HepG2 (cell line): ENCODE measurements around the gene PPP4R3A. TPM values are rescaled to one million over a fixed set of nuclear protein-coding genes. Genes with fewer than 3 reads are reported as not detected.
A peak's percentile ranks its signal among the peaks of the same experiment; 100 is the strongest.

Experiments used
- EEA1 ChIP-seq: sonication (generic); formaldehyde crosslinking; IDR thresholded peaks from 2 replicates; pipeline ENCODE4 v1.5.1; 2020; ENCODE audit warnings: mild to moderate bottlenecking, missing genetic modification reagents, borderline replicate concordance
- FOXJ3 ChIP-seq: sonication (generic); formaldehyde crosslinking; IDR thresholded peaks from 2 replicates; pipeline ENCODE4 v1.4.0; 2020; ENCODE audit warnings: missing genetic modification reagents, mild to moderate bottlenecking, borderline replicate concordance
- NR2C2 ChIP-seq: sonication (generic); formaldehyde crosslinking; IDR thresholded peaks from 2 replicates; pipeline ENCODE4 v1.4.0; 2020; ENCODE audit warnings: missing genetic modification reagents, mild to moderate bottlenecking, moderate library complexity, borderline replicate concordance
- PCBP2 ChIP-seq: fragments of 200-400 bp; formaldehyde crosslinking; optimal IDR thresholded peaks from 2 replicates; pipeline ENCODE3; 2018; ENCODE audit warnings: low read length, low read depth; ENCODE audit not compliant: poor library complexity, severe bottlenecking
- RBM22 ChIP-seq: fragments of 200-400 bp; formaldehyde crosslinking; optimal IDR thresholded peaks from 2 replicates; pipeline ENCODE3; 2017; ENCODE audit warnings: mild to moderate bottlenecking, low read length, moderate library complexity
- SNRNP70 ChIP-seq: fragments of 200-400 bp; formaldehyde crosslinking; IDR thresholded peaks from 2 replicates; pipeline ENCODE4 v1.6.1; 2017; ENCODE audit warnings: mild to moderate bottlenecking, low read depth, low read length, moderate library complexity
- TEAD2 ChIP-seq: sonication (generic); formaldehyde crosslinking; IDR thresholded peaks from 2 replicates; pipeline ENCODE4 v1.9.0; 2021; ENCODE audit warnings: missing genetic modification reagents
- XBP1 ChIP-seq: sonication (generic); formaldehyde crosslinking; IDR thresholded peaks from 2 replicates; pipeline ENCODE4 v1.5.0; 2020; ENCODE audit warnings: missing genetic modification reagents
- ZNF143 ChIP-seq: sonication (generic); formaldehyde crosslinking; IDR thresholded peaks from 2 replicates; pipeline ENCODE4 v1.4.0; 2020; ENCODE audit warnings: missing genetic modification reagents
- ZNF44 ChIP-seq: sonication (generic); formaldehyde crosslinking; IDR thresholded peaks from 2 replicates; pipeline ENCODE4 v1.5.1; 2020; ENCODE audit warnings: mild to moderate bottlenecking, missing genetic modification reagents
- ZNF629 ChIP-seq: sonication (generic); formaldehyde crosslinking; conservative IDR thresholded peaks from 2 replicates; pipeline ENCODE4 v1.5.0; 2020; ENCODE audit warnings: missing genetic modification reagents
- ZNF780A ChIP-seq: sonication (generic); formaldehyde crosslinking; IDR thresholded peaks from 2 replicates; pipeline ENCODE4 v1.8.0; 2022; ENCODE audit warnings: mild to moderate bottlenecking, missing genetic modification reagents, moderate library complexity
- ZSCAN21 ChIP-seq: sonication (generic); formaldehyde crosslinking; IDR thresholded peaks from 2 replicates; pipeline ENCODE4 v1.8.0; 2022; ENCODE audit warnings: mild to moderate bottlenecking, missing genetic modification reagents, moderate library complexity, borderline replicate concordance
- ZSCAN31 ChIP-seq: sonication (generic); formaldehyde crosslinking; IDR thresholded peaks from 2 replicates; pipeline ENCODE4 v1.5.0; 2020; ENCODE audit warnings: low read depth, mild to moderate bottlenecking, missing genetic modification reagents
- polyA plus RNA-seq, 8 experiments: library from polyadenylated mRNA; depleted of rRNA in 3 of 8; stranded (reverse) in 7 of 8; unstranded in 1 of 8; fragments of >200 nt; fragmentation: Illumina TruSeq in 4 of 8; extraction: Trizol in 4 of 8; gene quantifications; 2 replicates each; pipeline versions ENCODE4 v1.2.1 to v1.2.3, GENCODE V29; 2011 to 2016; ENCODE audit warnings: low read depth in 4 of 8, missing spikeins in 1 of 8, mixed read lengths in 1 of 8; ENCODE audit not compliant: insufficient read depth in 1 of 8
- total RNA-seq, 5 experiments: library from RNA; depleted of rRNA; stranded (reverse); fragments of >200 nt; fragmentation: Illumina TruSeq; extraction: Trizol; gene quantifications; 2 replicates each; pipeline ENCODE4 v1.2.3, GENCODE V29; 2016; ENCODE audit warnings: low read depth in 1 of 5
- TF ChIP-seq, protein P1 (sequence below): sonication (generic); formaldehyde crosslinking; IDR thresholded peaks from 2 replicates; pipeline ENCODE4 v1.5.0; 2020; ENCODE audit warnings: mild to moderate bottlenecking, missing genetic modification reagents, borderline replicate concordance
- TF ChIP-seq, protein P2 (sequence below): sonication (generic); formaldehyde crosslinking; IDR thresholded peaks from 2 replicates; pipeline ENCODE4 v1.8.0; 2022; ENCODE audit warnings: mild to moderate bottlenecking, missing genetic modification reagents, moderate library complexity
- TF ChIP-seq, protein P3 (sequence below): sonication (generic); formaldehyde crosslinking; conservative IDR thresholded peaks from 2 replicates; pipeline ENCODE4 v1.8.0; 2022; ENCODE audit warnings: missing genetic modification reagents
- TF ChIP-seq, protein P4 (sequence below): sonication (generic); formaldehyde crosslinking; IDR thresholded peaks from 2 replicates; pipeline ENCODE4 v1.5.0; 2020; ENCODE audit warnings: mild to moderate bottlenecking, missing genetic modification reagents
- TF ChIP-seq, protein P5 (sequence below), 2 experiments: sonication (generic) in 1 of 2; formaldehyde crosslinking in 1 of 2; IDR thresholded peaks; 2 replicates each; pipeline versions ENCODE4 v1.5.1 to v1.6.1; 2011 to 2020; ENCODE audit warnings: borderline replicate concordance in 1 of 2, low read depth in 1 of 2, low read length in 1 of 2, mild to moderate bottlenecking in 1 of 2, missing genetic modification reagents in 1 of 2, moderate library complexity in 1 of 2

Gene PPP4R3A
- total and polyA plus RNA-seq, 2 of the 13 experiments (the other 11 are each of a cell fraction or from before 2014, with no cell fraction given): 22.5 to 57.4 TPM

DNA sequence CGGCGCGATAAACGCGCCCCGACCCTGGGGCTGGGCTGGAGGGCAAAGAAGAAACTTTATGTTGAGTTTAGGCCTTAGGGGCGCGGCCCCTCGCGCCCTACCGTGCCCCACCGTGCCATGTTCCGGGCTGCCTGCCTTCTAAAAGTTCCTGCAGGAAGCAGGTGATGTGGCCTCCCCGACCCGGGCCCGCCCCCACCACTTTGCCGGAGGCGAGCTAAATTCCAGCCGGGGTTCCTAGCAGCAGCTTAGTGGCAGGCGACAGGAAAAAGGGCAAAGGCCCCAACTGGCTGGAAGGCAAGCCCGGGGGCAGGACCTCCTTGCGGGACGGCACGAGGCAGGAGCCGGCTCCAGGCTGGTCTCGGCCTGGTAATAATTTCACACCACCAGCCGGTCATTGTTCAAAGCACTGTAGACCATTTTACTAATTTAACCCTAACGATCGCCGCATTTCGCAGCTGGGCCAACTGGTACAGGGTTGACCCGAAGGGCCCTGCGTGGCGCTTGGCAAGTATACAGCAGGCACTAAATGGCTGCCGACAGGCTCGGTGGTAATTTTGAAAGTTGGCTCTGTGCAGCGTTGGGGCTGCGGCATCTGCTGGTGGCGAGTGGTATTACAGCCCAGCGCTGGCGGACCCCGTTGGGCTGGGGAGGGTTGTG lies 91.6 kb downstream of the PPP4R3A start (continued):
- TF ChIP-seq, protein P1, sequence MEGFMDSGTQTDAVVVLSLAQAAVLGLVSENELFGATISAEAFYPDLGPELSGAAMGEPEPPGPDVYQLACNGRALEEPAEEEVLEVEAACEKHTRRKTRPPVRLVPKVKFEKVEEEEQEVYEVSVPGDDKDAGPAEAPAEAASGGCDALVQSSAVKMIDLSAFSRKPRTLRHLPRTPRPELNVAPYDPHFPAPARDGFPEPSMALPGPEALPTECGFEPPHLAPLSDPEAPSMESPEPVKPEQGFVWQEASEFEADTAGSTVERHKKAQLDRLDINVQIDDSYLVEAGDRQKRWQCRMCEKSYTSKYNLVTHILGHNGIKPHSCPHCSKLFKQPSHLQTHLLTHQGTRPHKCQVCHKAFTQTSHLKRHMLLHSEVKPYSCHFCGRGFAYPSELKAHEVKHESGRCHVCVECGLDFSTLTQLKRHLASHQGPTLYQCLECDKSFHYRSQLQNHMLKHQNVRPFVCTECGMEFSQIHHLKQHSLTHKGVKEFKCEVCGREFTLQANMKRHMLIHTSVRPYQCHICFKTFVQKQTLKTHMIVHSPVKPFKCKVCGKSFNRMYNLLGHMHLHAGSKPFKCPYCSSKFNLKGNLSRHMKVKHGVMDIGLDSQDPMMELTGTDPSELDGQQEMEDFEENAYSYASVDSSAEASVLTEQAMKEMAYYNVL: peak; percentile 13; the same call in 1 of the 2 replicates
- TF ChIP-seq XBP1 (no peak), EEA1 (CRISPR knock-in tag) (no peak), ZNF780A (CRISPR knock-in tag) (no peak), FOXJ3 (peak; percentile 30; the same call in 1 of the 2 replicates), ZSCAN31 (CRISPR knock-in tag) (no peak), SNRNP70 (no peak), PCBP2 (no peak), ZNF44 (CRISPR knock-in tag) (peak; percentile 44; the same call in 1 of the 2 replicates), TEAD2 (CRISPR knock-in tag) (no peak), ZNF143 (CRISPR knock-in tag) (no peak; the same call in 1 of the 2 replicates), NR2C2 (CRISPR knock-in tag) (peak; percentile 46; the same call in 1 of the 2 replicates), ZSCAN21 (CRISPR knock-in tag) (no peak), RBM22 (no peak), ZNF629 (CRISPR knock-in tag) (no peak; the same call in 1 of the 2 replicates)
- TF ChIP-seq, protein P2, sequence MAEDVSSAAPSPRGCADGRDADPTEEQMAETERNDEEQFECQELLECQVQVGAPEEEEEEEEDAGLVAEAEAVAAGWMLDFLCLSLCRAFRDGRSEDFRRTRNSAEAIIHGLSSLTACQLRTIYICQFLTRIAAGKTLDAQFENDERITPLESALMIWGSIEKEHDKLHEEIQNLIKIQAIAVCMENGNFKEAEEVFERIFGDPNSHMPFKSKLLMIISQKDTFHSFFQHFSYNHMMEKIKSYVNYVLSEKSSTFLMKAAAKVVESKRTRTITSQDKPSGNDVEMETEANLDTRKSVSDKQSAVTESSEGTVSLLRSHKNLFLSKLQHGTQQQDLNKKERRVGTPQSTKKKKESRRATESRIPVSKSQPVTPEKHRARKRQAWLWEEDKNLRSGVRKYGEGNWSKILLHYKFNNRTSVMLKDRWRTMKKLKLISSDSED: no peak
- TF ChIP-seq, protein P3, sequence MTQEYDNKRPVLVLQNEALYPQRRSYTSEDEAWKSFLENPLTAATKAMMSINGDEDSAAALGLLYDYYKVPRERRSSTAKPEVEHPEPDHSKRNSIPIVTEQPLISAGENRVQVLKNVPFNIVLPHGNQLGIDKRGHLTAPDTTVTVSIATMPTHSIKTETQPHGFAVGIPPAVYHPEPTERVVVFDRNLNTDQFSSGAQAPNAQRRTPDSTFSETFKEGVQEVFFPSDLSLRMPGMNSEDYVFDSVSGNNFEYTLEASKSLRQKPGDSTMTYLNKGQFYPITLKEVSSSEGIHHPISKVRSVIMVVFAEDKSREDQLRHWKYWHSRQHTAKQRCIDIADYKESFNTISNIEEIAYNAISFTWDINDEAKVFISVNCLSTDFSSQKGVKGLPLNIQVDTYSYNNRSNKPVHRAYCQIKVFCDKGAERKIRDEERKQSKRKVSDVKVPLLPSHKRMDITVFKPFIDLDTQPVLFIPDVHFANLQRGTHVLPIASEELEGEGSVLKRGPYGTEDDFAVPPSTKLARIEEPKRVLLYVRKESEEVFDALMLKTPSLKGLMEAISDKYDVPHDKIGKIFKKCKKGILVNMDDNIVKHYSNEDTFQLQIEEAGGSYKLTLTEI (CRISPR knock-in tag): no peak
- TF ChIP-seq, protein P4, sequence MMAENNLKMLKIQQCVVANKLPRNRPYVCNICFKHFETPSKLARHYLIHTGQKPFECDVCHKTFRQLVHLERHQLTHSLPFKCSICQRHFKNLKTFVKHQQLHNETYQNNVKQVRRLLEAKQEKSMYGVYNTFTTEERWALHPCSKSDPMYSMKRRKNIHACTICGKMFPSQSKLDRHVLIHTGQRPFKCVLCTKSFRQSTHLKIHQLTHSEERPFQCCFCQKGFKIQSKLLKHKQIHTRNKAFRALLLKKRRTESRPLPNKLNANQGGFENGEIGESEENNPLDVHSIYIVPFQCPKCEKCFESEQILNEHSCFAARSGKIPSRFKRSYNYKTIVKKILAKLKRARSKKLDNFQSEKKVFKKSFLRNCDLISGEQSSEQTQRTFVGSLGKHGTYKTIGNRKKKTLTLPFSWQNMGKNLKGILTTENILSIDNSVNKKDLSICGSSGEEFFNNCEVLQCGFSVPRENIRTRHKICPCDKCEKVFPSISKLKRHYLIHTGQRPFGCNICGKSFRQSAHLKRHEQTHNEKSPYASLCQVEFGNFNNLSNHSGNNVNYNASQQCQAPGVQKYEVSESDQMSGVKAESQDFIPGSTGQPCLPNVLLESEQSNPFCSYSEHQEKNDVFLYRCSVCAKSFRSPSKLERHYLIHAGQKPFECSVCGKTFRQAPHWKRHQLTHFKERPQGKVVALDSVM (CRISPR knock-in tag): no peak
- TF ChIP-seq, protein P5, sequence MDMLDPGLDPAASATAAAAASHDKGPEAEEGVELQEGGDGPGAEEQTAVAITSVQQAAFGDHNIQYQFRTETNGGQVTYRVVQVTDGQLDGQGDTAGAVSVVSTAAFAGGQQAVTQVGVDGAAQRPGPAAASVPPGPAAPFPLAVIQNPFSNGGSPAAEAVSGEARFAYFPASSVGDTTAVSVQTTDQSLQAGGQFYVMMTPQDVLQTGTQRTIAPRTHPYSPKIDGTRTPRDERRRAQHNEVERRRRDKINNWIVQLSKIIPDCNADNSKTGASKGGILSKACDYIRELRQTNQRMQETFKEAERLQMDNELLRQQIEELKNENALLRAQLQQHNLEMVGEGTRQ (IDR thresholded peaks at IDR 0.05; ENCODE audit: low read depth, low read length): no peak
- TF ChIP-seq, protein P5 (CRISPR knock-in tag; IDR thresholded peaks at IDR 0.05; ENCODE audit: borderline replicate concordance): no peak
